Chondrocyte (in vitro differentiated cells): ENCODE measurements around the gene P4HA2. TPM values are rescaled to one million over a fixed set of nuclear protein-coding genes. Genes with fewer than 3 reads are reported as not detected.
A peak's percentile ranks its signal among the peaks of the same experiment; 100 is the strongest.

Experiments used
- DNase-seq: peaks from one replicate; pipeline ENCODE4 v3.0.0; 2021; ENCODE audit warnings: mixed read lengths, low spot score
- H3K27ac Mint-ChIP-seq: one replicate; pipeline ENCODE4 v1.8.0; 2021; ENCODE audit warnings: mild to moderate bottlenecking, moderate library complexity, mixed read lengths; ENCODE audit not compliant: unreplicated experiment
- H3K27me3 Mint-ChIP-seq: 2 replicates; pipeline ENCODE4 v1.8.0; 2021; ENCODE audit warnings: low read depth, mixed read lengths
- H3K36me3 Mint-ChIP-seq: 2 replicates; pipeline ENCODE4 v1.8.0; 2021; ENCODE audit warnings: low read depth, mixed read lengths
- H3K4me1 Mint-ChIP-seq: 2 replicates; pipeline ENCODE4 v1.8.0; 2021; ENCODE audit warnings: low read depth, mild to moderate bottlenecking, mixed read lengths
- H3K4me3 Mint-ChIP-seq: one replicate; pipeline ENCODE4 v1.8.0; 2021; ENCODE audit warnings: mild to moderate bottlenecking, moderate library complexity, mixed read lengths; ENCODE audit not compliant: unreplicated experiment
- H3K9me3 Mint-ChIP-seq: 2 replicates; pipeline ENCODE4 v1.8.0; 2021; ENCODE audit warnings: low read depth, mixed read lengths
- total RNA-seq: library from RNA; stranded (reverse); gene quantifications from 3 replicates; pipeline ENCODE4 v1.2.1, GENCODE V29; 2021
- TF ChIP-seq, protein P1 (sequence below): fragments of 200-600 bp; sonication (generic); IDR thresholded peaks from 2 replicates; pipeline ENCODE4 v1.5.0; 2021; ENCODE audit warnings: antibody characterized with exemption, mild to moderate bottlenecking, moderate library complexity

P4HA2 gene
- total RNA-seq, 1 donor from 2014 or later = 302 TPM

DNA sequence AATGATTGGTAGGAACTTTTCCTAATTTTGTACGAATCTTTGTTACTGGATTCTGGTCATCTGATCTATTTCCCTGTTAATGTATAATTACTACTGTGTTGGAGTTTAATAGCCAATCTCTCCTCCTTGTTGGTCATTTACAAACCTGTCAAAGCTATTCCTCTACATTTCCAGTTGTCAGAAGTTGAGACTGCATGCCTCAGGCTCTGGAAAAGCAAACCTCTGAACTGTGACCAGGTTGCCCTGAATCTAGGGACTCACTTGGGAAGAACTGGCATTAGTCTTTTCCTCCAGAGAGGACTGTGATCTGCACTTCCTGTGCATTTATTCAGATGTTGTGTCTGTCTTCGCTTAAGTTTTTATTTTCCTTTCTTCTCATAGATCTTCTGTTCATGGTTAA lies 46.0 kb upstream of the P4HA2 start:
- no peak overlapping the region for H3K4me3 Mint-ChIP-seq
- H3K9me3 Mint-ChIP-seq = no peaks in the 10 kb centered on the region
- no peaks in the 10 kb centered on the region for H3K27me3 Mint-ChIP-seq
- no peak for DNase-seq
- no peak overlapping the region for H3K27ac Mint-ChIP-seq
- H3K36me3 Mint-ChIP-seq = peaks cover 18% of the 10 kb centered on the region
- peaks cover 11% of the 10 kb centered on the region for H3K4me1 Mint-ChIP-seq
- TF ChIP-seq, protein P1, sequence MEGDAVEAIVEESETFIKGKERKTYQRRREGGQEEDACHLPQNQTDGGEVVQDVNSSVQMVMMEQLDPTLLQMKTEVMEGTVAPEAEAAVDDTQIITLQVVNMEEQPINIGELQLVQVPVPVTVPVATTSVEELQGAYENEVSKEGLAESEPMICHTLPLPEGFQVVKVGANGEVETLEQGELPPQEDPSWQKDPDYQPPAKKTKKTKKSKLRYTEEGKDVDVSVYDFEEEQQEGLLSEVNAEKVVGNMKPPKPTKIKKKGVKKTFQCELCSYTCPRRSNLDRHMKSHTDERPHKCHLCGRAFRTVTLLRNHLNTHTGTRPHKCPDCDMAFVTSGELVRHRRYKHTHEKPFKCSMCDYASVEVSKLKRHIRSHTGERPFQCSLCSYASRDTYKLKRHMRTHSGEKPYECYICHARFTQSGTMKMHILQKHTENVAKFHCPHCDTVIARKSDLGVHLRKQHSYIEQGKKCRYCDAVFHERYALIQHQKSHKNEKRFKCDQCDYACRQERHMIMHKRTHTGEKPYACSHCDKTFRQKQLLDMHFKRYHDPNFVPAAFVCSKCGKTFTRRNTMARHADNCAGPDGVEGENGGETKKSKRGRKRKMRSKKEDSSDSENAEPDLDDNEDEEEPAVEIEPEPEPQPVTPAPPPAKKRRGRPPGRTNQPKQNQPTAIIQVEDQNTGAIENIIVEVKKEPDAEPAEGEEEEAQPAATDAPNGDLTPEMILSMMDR = no peak

DNA sequence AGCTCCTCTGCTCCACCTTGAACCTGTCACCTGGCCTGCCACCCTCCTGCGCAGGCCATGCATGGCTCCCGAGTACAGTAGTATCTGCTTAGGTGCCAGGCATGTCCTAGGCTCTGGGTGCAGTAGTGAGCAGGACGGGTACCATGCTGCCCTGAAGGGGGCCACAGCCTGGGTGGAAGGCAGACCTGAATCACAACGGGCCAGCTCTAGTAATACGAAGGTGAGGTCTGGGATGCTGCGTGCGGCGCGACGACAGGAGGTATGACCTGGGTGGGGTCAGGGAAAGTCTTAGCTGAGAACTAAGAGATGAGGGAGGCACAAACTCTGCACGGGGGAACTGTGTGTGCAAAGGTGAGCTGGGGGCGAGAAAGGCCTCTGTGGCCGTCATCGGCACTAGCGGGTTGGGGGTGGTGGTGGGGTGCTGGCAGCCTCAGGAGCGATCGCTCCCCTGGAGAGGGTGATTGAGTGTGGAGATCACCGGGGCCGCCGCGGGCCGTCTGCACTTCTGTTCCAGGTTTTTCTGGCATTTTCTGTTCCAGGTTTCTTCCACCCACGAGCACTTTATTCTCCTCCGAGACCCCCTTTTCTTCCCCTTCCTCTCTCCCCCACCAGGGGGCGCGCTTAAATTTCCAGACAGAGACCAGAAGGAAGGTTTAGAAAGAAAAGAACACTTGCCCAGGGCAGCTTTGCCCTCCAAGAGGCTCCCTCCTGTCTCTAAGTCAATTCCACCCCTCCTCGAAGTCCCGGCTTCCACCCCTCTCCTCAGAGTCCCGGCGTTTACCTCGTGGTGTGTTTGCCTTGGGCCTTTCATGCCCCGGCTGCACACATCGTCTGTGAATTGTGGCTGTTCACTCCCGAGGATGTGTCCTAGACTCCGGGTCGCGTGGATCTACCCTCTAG lies 44.9 kb upstream of the P4HA2 start:
- no peaks in the 10 kb centered on the region for H3K9me3 Mint-ChIP-seq
- H3K36me3 Mint-ChIP-seq = peaks cover 21% of the 10 kb centered on the region
- peaks cover 12% of the 10 kb centered on the region for H3K4me1 Mint-ChIP-seq
- TF ChIP-seq, protein P1 = peak; percentile 91
- H3K27me3 Mint-ChIP-seq = no peaks in the 10 kb centered on the region
- no peak overlapping the region for H3K27ac Mint-ChIP-seq
- H3K4me3 Mint-ChIP-seq = no peak overlapping the region
- DNase-seq = no peak

DNA sequence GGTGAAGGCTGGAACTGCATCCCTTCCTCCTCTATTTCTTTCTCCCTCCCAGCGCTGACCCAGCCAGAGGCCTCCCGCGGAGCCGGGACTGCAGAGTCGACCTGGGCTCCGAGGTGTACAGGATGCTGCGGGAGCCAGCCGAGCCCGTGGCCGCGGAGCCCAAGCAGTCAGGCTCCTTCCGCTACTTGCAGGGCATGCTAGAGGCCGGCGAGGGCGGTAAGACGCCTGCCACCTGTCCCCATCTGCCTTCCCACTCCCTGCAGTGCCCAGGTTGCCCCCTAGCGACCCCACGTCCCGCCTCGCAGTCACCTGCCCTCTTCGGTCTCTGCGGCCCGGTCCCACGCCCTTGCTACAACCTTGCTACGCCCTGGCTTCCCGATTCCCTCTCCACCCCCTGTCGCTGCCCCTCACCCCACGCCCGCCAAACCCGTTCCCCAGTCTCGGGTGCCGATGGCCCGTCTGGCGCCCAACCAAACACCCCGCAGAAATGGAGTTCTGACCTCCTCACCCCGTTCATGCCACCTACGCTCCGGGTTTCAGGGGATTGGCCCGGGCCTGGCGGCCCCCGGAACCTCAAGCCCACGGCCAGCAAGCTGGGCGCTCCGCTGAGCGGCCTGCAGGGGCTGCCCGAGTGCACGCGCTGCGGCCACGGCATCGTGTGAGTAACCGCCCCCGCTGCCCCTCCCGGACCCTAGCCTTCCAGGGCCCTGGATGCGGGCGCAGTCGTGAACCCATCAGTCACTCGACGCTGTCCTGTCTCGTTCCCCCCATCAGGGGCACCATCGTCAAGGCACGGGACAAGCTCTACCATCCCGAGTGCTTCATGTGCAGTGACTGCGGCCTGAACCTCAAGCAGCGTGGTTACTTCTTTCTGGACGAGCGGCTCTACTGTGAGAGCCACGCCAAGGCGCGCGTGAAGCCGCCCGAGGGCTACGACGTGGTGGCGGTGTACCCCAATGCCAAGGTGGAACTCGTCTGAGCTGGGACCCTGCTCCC lies 43.9 kb upstream of the P4HA2 start:
- no peak for DNase-seq
- TF ChIP-seq, protein P1 = no peak
- Mint-ChIP-seq H3K27me3 (no peaks in the 10 kb centered on the region), H3K27ac (no peak overlapping the region), H3K9me3 (no peaks in the 10 kb centered on the region), H3K36me3 (peaks cover 26% of the 10 kb centered on the region), H3K4me3 (no peak overlapping the region), H3K4me1 (peaks cover 14% of the 10 kb centered on the region)

DNA sequence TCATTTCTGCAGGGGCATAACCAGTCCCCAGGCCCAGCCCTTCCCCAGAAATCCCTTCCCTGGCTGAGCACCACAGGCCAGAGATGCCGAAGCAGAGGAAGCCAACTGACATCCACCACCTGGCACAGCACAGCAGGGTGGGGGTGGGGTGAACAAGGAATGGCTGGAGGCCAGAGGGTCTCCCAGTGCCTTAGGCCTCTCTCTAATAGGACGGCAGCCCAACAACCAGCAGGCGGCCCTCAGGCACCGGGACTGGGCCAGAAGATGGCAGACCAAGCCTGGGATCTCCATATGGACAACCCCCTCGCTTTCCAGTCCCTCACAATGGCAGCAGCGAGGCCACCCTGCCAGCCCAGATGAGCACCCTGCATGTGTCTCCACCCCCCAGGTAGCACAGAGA lies 43.1 kb upstream of the P4HA2 start:
- Mint-ChIP-seq H3K27me3 (no peaks in the 10 kb centered on the region), H3K27ac (peak overlapping the region; percentile 49), H3K36me3 (peaks cover 30% of the 10 kb centered on the region), H3K9me3 (no peaks in the 10 kb centered on the region), H3K4me1 (peaks cover 20% of the 10 kb centered on the region), H3K4me3 (no peak overlapping the region)
- TF ChIP-seq, protein P1 = no peak
- DNase-seq = no peak

DNA sequence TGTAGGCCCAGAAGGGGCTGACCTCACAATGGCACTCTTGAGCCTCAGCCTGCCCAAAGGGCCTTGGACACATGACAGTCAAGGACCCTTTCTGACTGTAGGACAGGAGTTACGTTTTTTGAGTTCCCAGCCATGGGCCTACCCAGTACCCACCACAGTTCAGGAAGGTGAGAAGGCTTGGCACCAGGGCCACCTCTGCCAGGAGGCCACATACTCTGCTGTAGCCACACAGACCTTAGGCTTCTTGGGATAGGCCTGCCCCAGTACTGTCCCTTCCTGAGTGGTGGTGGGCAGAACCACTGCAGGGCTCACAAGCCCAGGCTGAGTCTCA lies 42.6 kb upstream of the P4HA2 start:
- DNase-seq = no peak
- H3K27me3 Mint-ChIP-seq = no peaks in the 10 kb centered on the region
- TF ChIP-seq, protein P1 = no peak
- no peaks in the 10 kb centered on the region for H3K9me3 Mint-ChIP-seq
- H3K4me3 Mint-ChIP-seq = no peak overlapping the region
- peaks cover 24% of the 10 kb centered on the region for H3K4me1 Mint-ChIP-seq
- peaks cover 28% of the 10 kb centered on the region for H3K36me3 Mint-ChIP-seq
- H3K27ac Mint-ChIP-seq = no peak overlapping the region
